ENCODE data around the gene BPIFA1. TPM values are rescaled to one million over a fixed set of nuclear protein-coding genes. Genes with fewer than 3 reads are reported as not detected.

The BPIFA1 gene
- total and polyA plus RNA-seq, 9 of the 15 experiments (the other 6 are each of a cell fraction or from before 2014, with no cell fraction given): not detected

- Histone ChIP-seq H3K4me2 (ENCODE audit: insufficient read depth, low read length) (no peak overlapping the region), H4K20me1 (replicated peaks; ENCODE audit: control insufficient read depth, insufficient read depth, low read length) (no peaks in the 10 kb centered on the region; the same call in 1 of the 2 replicates), H3K27me3 (ENCODE audit: control insufficient read depth in 2 of 2, insufficient read depth in 2 of 2, low read length in 2 of 2) (peaks cover 2 to 13% of the 10 kb centered on the region in 2 experiments; a peak in 3 of 5 replicates), H3K9me1 (ENCODE audit: control insufficient read depth, insufficient read depth, low read length) (no peaks in the 10 kb centered on the region), H3K79me2 (ENCODE audit: control insufficient read depth, insufficient read depth, low read length) (no peaks in the 10 kb centered on the region), H3K9ac (ENCODE audit: insufficient read depth in 1 of 2, low read depth in 2 of 2, low read length in 2 of 2) (no peak overlapping the region), H3K4me1 (replicated peaks in 1 of 2; ENCODE audit: control insufficient read depth in 2 of 2, insufficient read depth in 2 of 2, low read length in 2 of 2) (no peaks in the 10 kb centered on the region), H3K27ac (ENCODE audit: extremely low read depth, low read depth, low read length) (no peak overlapping the region), H3K36me3 (ENCODE audit: control insufficient read depth, insufficient read depth, low read length) (no peaks in the 10 kb centered on the region), H3K9me3 (replicated peaks; ENCODE audit: control insufficient read depth, insufficient read depth, low read depth, low read length) (no peaks in the 10 kb centered on the region), H2AFZ (ENCODE audit: low read depth, low read length) (no peak overlapping the region), H3K4me3 (no peak overlapping the region)
- POLR2A ChIA-PET: interaction anchor here (2.7 kb wide), 1 partner anchor 10 kb away, joined by 7 read pairs; no protein-coding TSS in a partner anchor
- WGBS (ENCODE audit: insufficient coverage, low coverage, missing lambda C conversion rate): 0% methylated on average over 1 of the region's 1 CpG
- intact Hi-C loops (cut with micrococcal nuclease): loop anchor here (10.0 kb wide), 1 partner anchor 55 kb away; no protein-coding TSS in a partner anchor
- ATAC-seq (no peak), FAIRE-seq (no peak), DNase-seq (ENCODE audit: extremely low read depth in 1 of 4, low spot score in 3 of 4) (no peak)
- CTCF ChIA-PET (ENCODE audit: low intra/inter-chr PET ratio): interaction anchor here (1.0 kb wide), 1 partner anchor 53 kb away, joined by 3 read pairs; no protein-coding TSS in a partner anchor
- in situ Hi-C loops (cut with MboI): no loop called here
- no TSS peak for BruUV-seq (replicated peaks)
- TF ChIP-seq USF1 (CRISPR knock-in tag; IDR thresholded peaks at IDR 0.05): peak; percentile 27; the same call in 1 of the 2 replicates
- peak; percentile 76 for TF ChIP-seq FOSL1 (tag; conservative IDR thresholded peaks at IDR 0.05)
- TF ChIP-seq KDM5B (IDR thresholded peaks at IDR 0.05; ENCODE audit: insufficient replicate concordance, low read depth, low read length): no peak
These were observed 3.6 kb downstream of the BPIFA1 start for GRCh38 chr20:33239418-33239817.

All from K562 (cell line).